SIG-M5 treated with dmso at 0.1 percent for 504 hours (cell line): Measurements from ENCODE around the gene BCAN.
"Not testable (repeated sequence)": the region's sequence is repeated elsewhere in the genome, so short reads cannot be mapped to it uniquely, and the experiment has no call there.

Experiments
- DNase-seq: peaks from one replicate; lab custom pipeline; 2025; ENCODE audit not compliant: unreplicated experiment; lab: John Stamatoyannopoulos, UW

BCAN gene

GRCh38 chr1:156616463-156616862 is 25.5 kb upstream of the BCAN start:
- no peak for DNase-seq

- peak; percentile 33 for DNase-seq
These were observed 22.9 kb upstream of the BCAN start, which contains the start of gene HAPLN2 for GRCh38 chr1:156618853-156619581. Gene HAPLN2, plus strand, starts transcription at chr1:156619415. Its CDS starts 4,076 bp downstream, at chr1:156623491.

GRCh38 chr1:156619582-156619955 is 22.3 kb upstream of the BCAN start:
- DNase-seq = no peak

GRCh38 chr1:156622581-156623297 is 19.2 kb upstream of the BCAN start:
- DNase-seq = no peak

- peak; percentile 59 for DNase-seq
These were observed 17.7 kb upstream of the BCAN start for GRCh38 chr1:156623946-156624813.

GRCh38 chr1:156624814-156625435 is 17.0 kb upstream of the BCAN start:
- DNase-seq = no peak

- no peak for DNase-seq
These were observed 16.4 kb upstream of the BCAN start for GRCh38 chr1:156625436-156626078.

GRCh38 chr1:156626079-156626438 is 15.9 kb upstream of the BCAN start:
- no peak for DNase-seq

- peak; percentile 50 for DNase-seq
These were observed 14.5 kb upstream of the BCAN start for GRCh38 chr1:156627313-156627880.

- no peak for DNase-seq
These were observed 12.0 kb upstream of the BCAN start for GRCh38 chr1:156629823-156630449.

GRCh38 chr1:156631152-156631551 is 10.8 kb upstream of the BCAN start:
- not testable (repeated sequence) for DNase-seq

GRCh38 chr1:156632355-156632754 is 9.6 kb upstream of the BCAN start:
- DNase-seq = no peak

GRCh38 chr1:156638189-156638985 is 3.5 kb upstream of the BCAN start:
- no peak for DNase-seq

GRCh38 chr1:156639601-156640101 is 2.3 kb upstream of the BCAN start:
- DNase-seq = peak; percentile 30

- DNase-seq = no peak
These were observed 843 bp upstream of the BCAN start for GRCh38 chr1:156640842-156641706.

GRCh38 chr1:156642265-156643048 is 540 bp downstream of the BCAN start:
- DNase-seq = no peak
